Mesodermal cell (in vitro differentiated cells): Measurements from ENCODE around the gene DPYD.

Experiments
- H3K27ac ChIP-seq: 2 replicates; pipeline ENCODE4 v1.7.0; 2013; ENCODE audit warnings: mild to moderate bottlenecking, low read depth, low read length, moderate library complexity; ENCODE audit not compliant: severe bottlenecking
- H3K36me3 ChIP-seq: 2 replicates; pipeline ENCODE4 v1.7.1; 2013; ENCODE audit warnings: mild to moderate bottlenecking, low read length, moderate library complexity; ENCODE audit not compliant: control insufficient read depth, insufficient read depth
- H3K4me1 ChIP-seq: one replicate; pipeline ENCODE4 v1.7.1; 2013; ENCODE audit warnings: mild to moderate bottlenecking, low read length; ENCODE audit not compliant: insufficient read depth, control insufficient read depth, poor library complexity, severe bottlenecking
- H3K4me3 ChIP-seq: 2 replicates; pipeline ENCODE4 v1.7.0; 2013; ENCODE audit warnings: low read length, control low read depth, mild to moderate bottlenecking; ENCODE audit not compliant: insufficient read depth, poor library complexity, severe bottlenecking; ENCODE audit errors: extremely low read depth
- H3K9me3 ChIP-seq: 2 replicates; pipeline ENCODE4 v1.7.1; 2013; ENCODE audit warnings: mild to moderate bottlenecking, low read length, moderate library complexity; ENCODE audit not compliant: control insufficient read depth
- WGBS, 2 experiments: methylation state at CpG; one replicate each; pipeline ENCODE4 v1.1.5; 2013; ENCODE audit warnings: missing lambda C conversion rate in 2 of 2; ENCODE audit not compliant: insufficient coverage in 2 of 2; 5-methylcytosine and 5-hydroxymethylcytosine counted together

DPYD gene

DNA sequence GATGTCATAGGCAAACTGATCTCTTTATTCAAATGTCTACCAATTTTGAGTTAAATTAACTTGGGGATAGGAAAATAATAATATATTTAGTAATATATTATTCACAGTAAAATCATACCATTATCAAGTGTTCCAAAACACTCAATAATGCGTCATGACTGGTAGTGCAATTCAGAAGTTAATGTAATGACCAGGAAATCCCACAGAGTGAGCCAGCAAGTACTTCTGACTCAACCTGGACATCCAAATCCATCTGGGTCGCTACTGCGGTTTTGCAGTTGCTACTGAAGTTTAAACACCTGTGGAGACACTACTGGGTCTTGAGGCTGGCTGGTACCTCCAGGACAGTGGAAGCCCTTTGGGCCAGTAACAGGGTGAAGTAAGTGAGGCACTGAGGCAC is 44.8 kb downstream of the DPYD start:
- H3K36me3 ChIP-seq = no peaks in the 10 kb centered on the region
- H3K9me3 ChIP-seq = no peaks in the 10 kb centered on the region
- no peaks in the 10 kb centered on the region for H3K4me1 ChIP-seq
- H3K27ac ChIP-seq = no peak overlapping the region
- 92 to 100% methylated on average over 2 of the region's 3 CpGs for WGBS, 2 experiments
- H3K4me3 ChIP-seq = no peak overlapping the region

DNA sequence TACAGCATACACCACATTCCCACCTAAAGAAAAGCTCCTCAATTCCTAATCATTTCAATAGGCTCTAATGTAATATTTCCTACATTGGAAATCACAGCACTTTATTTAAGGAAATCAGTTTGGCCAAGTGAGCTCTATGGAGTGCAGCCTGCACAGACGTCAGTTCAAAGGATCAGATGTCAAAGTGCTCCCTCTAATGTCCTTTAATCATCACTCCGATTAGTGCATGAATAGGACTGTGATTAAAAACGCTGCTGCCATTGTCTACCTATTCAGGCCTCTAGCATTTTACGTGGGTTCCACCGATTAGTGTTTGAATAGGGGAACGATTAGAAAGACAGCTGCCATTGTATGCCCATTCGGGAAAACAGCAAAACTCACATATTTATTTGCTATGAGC is 50.2 kb downstream of the DPYD start:
- Histone ChIP-seq H3K27ac (no peak overlapping the region), H3K4me3 (no peak overlapping the region), H3K36me3 (no peaks in the 10 kb centered on the region), H3K9me3 (no peaks in the 10 kb centered on the region), H3K4me1 (no peaks in the 10 kb centered on the region)
- 58 to 67% methylated on average over 4 to 6 of the region's 7 CpGs for WGBS, 2 experiments

DNA sequence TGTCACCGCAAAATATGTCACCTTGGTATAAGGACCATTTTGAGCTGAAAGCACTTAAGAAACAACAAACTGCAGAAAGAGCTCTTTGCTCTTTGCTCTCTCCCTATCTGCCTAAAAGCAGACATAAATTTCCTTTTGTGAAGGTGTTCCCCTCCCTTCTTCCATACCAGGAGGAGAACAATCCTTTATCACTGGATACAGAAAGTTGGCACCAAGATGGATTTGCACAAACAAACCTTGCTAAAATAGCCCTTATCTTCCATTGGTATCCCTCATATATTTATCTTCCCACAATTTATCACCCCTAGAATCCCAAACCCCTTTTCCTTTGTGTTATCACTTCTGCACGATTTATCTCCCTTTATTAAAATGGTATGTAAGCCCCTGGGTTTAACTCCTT is 51.4 kb downstream of the DPYD start:
- H3K4me3 ChIP-seq = no peak overlapping the region
- H3K9me3 ChIP-seq = no peaks in the 10 kb centered on the region
- H3K4me1 ChIP-seq = no peaks in the 10 kb centered on the region
- no CpG with 5 or more reads among the region's 2 CpGs for WGBS, 2 experiments
- H3K27ac ChIP-seq = no peak overlapping the region
- no peaks in the 10 kb centered on the region for H3K36me3 ChIP-seq

DNA sequence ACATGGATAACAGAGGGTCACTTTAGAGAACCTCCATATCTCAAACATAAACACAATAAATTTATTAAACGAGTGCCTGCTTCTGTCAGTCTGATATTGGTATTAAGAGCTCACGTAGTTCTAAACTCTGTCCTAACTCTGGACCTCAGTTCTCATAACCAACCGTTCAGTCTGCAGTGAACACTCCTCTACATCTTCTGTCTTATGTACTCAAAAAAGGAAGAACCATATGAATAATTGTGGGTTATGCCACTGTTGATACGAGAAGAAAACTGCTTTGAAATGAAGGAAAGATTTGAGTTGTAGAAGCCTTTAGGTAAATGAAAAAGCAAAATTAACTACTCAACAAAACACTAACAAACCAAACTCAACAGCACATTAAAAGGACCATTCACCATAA is 53.7 kb downstream of the DPYD start:
- WGBS, 2 experiments = no CpG with 5 or more reads among the region's 4 CpGs
- no peaks in the 10 kb centered on the region for H3K36me3 ChIP-seq
- H3K4me1 ChIP-seq = no peaks in the 10 kb centered on the region
- no peak overlapping the region for H3K4me3 ChIP-seq
- no peaks in the 10 kb centered on the region for H3K9me3 ChIP-seq
- H3K27ac ChIP-seq = no peak overlapping the region

DNA sequence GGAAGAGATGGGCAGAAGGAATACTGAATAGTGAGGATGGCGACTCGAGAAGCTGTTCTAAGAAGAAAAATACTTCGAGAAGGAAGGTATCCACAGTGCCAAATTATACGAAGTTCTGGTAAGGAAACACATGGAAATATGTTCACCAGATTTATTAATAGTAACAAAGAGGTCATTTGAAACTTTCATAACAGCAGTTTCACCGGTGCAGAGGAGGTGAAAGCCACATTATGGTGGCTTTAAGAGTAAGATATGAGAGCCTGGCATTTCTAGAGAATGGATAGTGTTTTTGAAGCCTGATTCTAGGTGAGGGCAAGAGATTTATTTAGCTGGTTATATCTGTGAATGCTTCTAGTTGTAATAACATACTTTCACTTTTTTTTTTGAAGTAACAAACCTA is 56.2 kb downstream of the DPYD start:
- Histone ChIP-seq H3K27ac (no peak overlapping the region), H3K4me1 (no peaks in the 10 kb centered on the region), H3K4me3 (no peak overlapping the region), H3K9me3 (no peaks in the 10 kb centered on the region), H3K36me3 (no peaks in the 10 kb centered on the region)
- 88 to 100% methylated on average over 1 to 3 of the region's 5 CpGs for WGBS, 2 experiments

DNA sequence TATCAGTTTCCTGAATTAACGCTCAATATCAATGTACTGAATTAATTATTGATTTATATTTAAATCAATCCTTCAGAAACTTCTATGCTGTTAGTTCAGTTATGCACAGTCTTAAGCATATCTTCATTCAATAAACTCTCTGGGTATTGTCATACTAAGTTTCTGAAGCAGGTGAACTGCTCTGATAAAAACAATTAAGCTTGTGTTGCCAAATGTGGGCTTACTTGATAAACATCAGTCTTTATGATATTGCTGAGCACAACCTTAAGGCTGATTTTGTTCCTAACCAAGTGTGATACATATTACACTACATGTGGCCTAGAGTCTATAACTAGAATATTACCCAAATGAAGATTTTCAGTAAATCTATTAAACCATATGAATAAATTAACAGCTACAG is 67.6 kb downstream of the DPYD start:
- Histone ChIP-seq H3K36me3 (no peaks in the 10 kb centered on the region), H3K4me3 (no peak overlapping the region), H3K4me1 (peaks cover 5% of the 10 kb centered on the region), H3K9me3 (no peaks in the 10 kb centered on the region), H3K27ac (no peak overlapping the region)
- WGBS, 2 experiments = no CpG with 5 or more reads among the region's 1 CpG

DNA sequence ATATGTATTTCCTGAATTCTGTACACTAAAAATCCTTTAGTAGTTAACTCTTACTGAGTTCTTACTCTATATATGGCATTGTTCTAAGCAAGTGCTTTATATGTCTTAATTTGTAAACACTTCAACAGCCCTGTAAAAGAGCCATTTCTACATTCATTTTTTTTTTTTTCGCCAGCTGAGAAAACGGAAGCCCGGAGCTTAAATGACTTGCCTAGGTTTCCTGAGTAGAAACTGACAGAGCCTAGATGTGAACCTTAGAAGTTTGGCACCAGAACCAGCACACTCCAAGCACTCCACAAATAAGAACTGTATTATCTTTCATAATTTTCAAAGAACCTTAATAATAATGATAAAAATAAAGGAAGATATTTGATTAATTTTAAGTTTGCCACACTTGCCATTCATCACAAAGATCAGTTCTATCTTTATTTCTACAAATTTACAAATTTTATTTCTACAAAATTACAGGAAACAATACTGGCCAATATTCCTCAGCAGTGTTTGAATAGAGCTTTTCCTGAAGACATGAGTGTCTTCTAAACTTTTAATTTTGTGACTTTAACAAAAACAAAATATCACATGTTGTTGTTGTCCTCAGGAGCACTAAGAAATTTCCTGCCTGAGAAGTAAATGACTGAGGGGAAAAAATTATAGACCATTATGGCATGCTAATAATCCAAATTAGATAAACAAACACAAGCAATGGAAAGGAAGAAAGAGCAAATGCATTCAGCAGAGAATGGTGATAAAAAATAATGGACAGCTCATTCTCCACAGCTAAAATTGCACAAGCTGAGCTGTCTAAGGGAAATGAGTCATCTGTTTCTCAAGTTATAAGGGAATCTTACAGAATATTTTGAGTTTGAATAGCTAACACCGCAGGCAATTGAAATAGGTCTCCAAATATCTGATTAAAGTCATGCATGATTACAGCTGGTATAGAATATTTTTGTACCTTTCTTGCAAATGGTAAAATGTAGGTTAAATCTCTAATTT is 71.2 kb downstream of the DPYD start:
- Histone ChIP-seq H3K4me1 (peaks cover 5% of the 10 kb centered on the region), H3K36me3 (no peaks in the 10 kb centered on the region), H3K27ac (no peak overlapping the region), H3K4me3 (no peak overlapping the region), H3K9me3 (peaks cover 8% of the 10 kb centered on the region)
- WGBS, 2 experiments = no CpG with 5 or more reads among the region's 4 CpGs

DNA sequence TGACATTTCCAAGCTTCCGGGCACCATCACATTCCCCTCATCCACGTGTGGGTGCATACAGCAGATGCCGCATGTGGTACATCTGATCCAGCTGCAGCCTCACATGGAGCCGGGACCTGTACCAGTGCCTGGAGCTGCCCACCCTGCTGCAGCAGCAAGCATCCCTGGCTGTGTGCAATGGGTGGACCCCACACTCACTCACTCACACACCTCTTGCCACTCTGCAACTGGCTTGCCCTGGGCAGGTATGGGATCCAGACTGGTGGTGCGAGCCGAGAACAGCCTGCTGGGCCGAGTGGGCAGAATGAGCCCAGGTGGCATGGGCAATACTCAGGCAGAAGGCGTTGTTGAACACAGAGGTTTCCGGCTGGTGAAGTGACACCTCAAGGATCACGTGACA is 75.0 kb downstream of the DPYD start:
- H3K9me3 ChIP-seq = peaks cover 8% of the 10 kb centered on the region
- H3K27ac ChIP-seq = no peak overlapping the region
- peaks cover 5% of the 10 kb centered on the region for H3K4me1 ChIP-seq
- H3K4me3 ChIP-seq = no peak overlapping the region
- 93% methylated on average over 10 of the region's 10 CpGs for WGBS, 2 experiments
- no peaks in the 10 kb centered on the region for H3K36me3 ChIP-seq

DNA sequence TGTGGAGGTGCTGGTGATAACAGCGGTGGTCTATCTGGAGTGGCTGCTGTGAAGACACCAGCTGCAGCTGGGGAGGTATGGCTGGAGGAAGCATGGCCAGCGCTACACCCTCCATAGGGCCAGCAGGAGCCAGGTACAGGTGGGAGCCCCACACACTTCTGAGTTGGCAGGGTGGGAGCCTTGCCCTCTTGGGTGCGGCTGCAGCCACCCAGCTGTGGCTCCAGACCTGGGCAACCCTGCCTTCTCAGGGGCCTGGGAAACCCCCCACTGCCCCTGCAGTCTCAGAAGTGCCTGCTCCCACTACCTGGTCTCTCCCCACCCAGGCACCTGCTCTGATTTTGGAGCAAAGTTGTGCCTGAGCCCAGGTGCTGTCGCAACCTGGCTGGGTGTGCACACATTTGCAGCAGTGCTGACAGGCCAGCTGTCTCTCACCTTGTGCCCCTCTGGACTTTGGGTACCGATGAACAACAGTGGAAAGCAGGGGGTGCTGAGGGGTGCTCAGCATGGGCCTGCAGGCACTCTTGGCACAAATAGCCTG is 76.2 kb downstream of the DPYD start:
- Histone ChIP-seq H3K27ac (no peak overlapping the region), H3K4me1 (no peaks in the 10 kb centered on the region), H3K9me3 (peaks cover 8% of the 10 kb centered on the region), H3K4me3 (no peak overlapping the region), H3K36me3 (no peaks in the 10 kb centered on the region)
- 93 to 94% methylated on average over 5 of the region's 5 CpGs for WGBS, 2 experiments

DNA sequence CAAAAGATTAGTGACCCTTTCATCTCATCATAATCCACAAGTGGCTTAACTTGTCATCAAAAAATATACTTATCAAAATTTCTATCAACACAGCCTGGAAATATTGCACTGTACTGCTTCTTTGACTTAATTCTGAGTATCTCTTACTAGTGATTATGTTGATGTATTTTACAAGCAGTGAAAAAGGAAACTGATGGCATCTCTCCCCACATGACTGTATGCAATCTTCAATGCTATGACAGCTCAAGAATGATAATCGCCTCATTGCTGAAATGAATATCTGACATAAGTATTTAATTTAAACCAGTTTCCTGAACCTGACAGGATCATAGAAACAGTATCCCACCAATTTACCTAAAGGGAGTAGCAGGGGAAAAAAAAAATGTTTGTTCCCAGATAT is 79.5 kb downstream of the DPYD start:
- H3K4me1 ChIP-seq = no peaks in the 10 kb centered on the region
- peaks cover 8% of the 10 kb centered on the region for H3K9me3 ChIP-seq
- WGBS, 2 experiments = no CpG with 5 or more reads among the region's 1 CpG
- H3K4me3 ChIP-seq = no peak overlapping the region
- no peaks in the 10 kb centered on the region for H3K36me3 ChIP-seq
- no peak overlapping the region for H3K27ac ChIP-seq

DNA sequence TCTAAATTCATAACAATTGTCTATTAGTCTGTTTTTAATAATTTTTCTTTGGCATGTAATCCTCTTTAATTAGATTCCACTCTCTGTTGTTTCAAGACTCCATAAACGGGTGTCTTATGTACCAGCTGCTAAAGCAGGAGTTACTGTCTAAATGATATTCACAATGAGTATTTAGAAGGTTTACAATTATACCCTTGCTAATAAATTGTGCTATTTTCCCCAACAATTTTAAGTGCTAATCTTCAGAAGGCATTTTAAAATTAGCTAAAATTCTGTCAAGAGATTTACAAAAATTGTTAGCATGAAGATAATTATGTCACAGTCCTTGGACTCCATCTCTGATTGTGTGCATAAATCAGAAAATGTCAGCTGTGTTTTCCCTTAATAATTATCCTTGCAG is 83.7 kb downstream of the DPYD start:
- Histone ChIP-seq H3K4me1 (no peaks in the 10 kb centered on the region), H3K27ac (no peak overlapping the region), H3K9me3 (no peaks in the 10 kb centered on the region), H3K36me3 (no peaks in the 10 kb centered on the region), H3K4me3 (no peak overlapping the region)
- WGBS, 2 experiments = no CpG with 5 or more reads among the region's 1 CpG
